ENCODE measurements around the gene NEU2.

Gene NEU2

DNA sequence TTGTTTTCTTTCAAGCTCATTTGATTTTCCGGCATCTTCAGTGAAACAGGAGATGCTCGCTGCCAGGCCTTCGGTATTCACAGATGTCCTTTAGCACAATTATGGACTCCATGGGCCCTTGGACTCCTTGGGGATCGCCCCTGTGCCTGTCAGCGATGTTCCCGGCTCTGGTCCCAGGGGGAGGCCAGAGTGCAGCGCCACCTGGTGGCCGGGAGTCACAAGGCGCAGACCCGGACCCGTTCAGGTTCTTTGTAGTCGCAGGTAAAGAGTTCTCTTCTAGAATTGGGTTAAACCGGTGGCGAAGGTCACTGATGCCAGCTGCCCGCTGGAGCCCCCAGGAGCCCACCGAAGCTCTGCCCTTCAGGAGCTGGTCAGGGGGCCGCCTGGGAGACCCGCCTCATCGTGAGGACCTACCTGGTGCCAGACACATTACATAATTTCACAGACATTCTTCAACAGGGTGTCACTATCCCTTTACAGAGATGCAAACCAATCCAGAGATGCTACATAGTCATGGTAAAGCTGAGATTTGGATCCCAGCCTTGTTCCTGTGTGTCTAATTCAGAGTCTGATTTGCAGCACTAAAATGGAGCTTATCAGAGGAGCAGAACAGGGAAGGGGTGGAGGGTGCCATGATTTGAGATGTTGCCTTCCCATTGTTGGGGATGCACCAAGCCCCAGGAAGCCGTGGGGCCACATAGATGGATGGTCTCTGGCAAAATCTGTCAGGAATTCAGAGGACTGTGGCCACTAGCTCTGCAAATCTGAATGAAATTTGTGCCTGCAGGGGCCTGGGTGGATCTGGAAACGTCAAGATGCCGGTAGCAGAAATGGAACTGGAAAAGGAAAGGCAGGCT is 21.7 kb downstream of the NEU2 start:
- Histone ChIP-seq H3K9ac (ENCODE audit: low read depth, low read length, poor library complexity, severe bottlenecking) (no peak overlapping the region), H3K4me2 (ENCODE audit: low read depth, low read length, poor library complexity, severe bottlenecking) (peak overlapping the region; percentile 33), H3K79me2 (ENCODE audit: insufficient read depth, low read length) (no peaks in the 10 kb centered on the region), H3K36me3 (ENCODE audit: insufficient read depth, low read length) (no peaks in the 10 kb centered on the region), H3K4me3 (ENCODE audit: low read length, poor library complexity, severe bottlenecking) (no peak overlapping the region), H3K9me2 (replicated peaks; ENCODE audit: low read depth, low read length) (no peaks in the 10 kb centered on the region), H2AFZ (ENCODE audit: low read length) (peak overlapping the region; percentile 41), H3K9me3 (ENCODE audit: insufficient read depth, low read depth, low read length) (no peaks in the 10 kb centered on the region), H3F3A (ENCODE audit: low read depth) (no peaks in the 10 kb centered on the region), H3K4me1 (ENCODE audit: insufficient read depth, low read length, poor library complexity, severe bottlenecking) (peaks cover 10% of the 10 kb centered on the region), H4K20me1 (ENCODE audit: insufficient read depth, low read length, poor library complexity, severe bottlenecking) (no peaks in the 10 kb centered on the region), H3K27me3 (ENCODE audit: insufficient read depth, low read length, poor library complexity, severe bottlenecking) (no peaks in the 10 kb centered on the region)
- TF ChIP-seq EZH2phosphoT487 (IDR thresholded peaks at IDR 0.05; ENCODE audit: borderline replicate concordance): no peak
- TF ChIP-seq, protein P1, sequence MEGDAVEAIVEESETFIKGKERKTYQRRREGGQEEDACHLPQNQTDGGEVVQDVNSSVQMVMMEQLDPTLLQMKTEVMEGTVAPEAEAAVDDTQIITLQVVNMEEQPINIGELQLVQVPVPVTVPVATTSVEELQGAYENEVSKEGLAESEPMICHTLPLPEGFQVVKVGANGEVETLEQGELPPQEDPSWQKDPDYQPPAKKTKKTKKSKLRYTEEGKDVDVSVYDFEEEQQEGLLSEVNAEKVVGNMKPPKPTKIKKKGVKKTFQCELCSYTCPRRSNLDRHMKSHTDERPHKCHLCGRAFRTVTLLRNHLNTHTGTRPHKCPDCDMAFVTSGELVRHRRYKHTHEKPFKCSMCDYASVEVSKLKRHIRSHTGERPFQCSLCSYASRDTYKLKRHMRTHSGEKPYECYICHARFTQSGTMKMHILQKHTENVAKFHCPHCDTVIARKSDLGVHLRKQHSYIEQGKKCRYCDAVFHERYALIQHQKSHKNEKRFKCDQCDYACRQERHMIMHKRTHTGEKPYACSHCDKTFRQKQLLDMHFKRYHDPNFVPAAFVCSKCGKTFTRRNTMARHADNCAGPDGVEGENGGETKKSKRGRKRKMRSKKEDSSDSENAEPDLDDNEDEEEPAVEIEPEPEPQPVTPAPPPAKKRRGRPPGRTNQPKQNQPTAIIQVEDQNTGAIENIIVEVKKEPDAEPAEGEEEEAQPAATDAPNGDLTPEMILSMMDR (conservative IDR thresholded peaks at IDR 0.05; ENCODE audit: low read length): peak; percentile 99

DNA sequence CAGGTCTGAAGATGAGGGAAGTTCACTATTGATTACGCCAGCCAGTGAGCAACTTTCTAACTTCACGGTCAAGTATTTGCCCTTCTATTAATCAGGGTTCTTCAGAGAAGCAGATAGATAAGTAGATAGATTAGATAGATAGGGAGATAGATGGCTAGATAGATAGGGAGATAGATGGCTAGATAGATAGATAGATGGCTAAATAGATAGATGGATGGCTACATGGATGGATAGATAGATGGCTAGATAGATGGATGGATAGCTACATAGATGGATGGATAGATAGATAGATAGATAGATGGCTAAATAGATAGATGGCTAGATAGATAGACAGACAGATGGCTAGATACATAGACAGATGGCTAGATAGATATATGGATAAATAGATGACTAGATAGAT is 22.9 kb downstream of the NEU2 start:
- TF ChIP-seq EZH2phosphoT487 (IDR thresholded peaks at IDR 0.05; ENCODE audit: borderline replicate concordance): no peak
- TF ChIP-seq, protein P1 (conservative IDR thresholded peaks at IDR 0.05; ENCODE audit: low read length): no peak

DNA sequence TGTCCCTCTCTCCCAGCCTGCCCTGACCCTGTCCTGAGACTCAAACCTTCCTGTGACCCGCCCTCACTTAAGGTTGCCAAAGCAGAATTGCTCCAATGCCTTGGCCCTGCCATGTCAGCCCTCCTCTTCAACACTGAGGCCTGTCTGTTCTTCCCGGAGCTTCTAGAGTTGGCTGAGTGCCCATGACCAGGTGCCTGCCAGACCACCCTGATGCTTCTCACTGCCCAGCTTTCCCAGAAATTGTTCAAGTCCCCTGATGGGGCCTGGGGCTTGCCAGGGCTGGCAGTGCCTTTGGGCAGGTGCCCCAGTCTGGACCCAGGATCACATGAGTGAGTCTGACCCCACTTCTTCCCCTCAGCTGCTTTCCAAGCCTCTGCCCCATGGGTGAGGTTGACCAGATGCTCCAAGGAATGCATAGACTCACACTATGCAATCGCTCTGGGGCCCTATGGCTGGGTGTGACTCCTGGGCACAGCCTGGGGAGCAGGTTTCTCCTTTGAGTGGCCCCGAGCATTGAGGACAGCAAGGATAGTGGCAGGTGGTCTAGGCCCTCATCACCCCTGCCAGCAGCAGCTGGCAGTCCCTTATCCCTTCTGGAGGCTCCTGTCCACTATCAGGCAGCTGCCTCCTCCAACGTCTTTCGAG is 24.6 kb downstream of the NEU2 start:
- Histone ChIP-seq H3K27me3 (ENCODE audit: insufficient read depth, low read length, poor library complexity, severe bottlenecking) (no peaks in the 10 kb centered on the region), H3K4me2 (ENCODE audit: low read depth, low read length, poor library complexity, severe bottlenecking) (no peak overlapping the region), H3K36me3 (ENCODE audit: insufficient read depth, low read length) (no peaks in the 10 kb centered on the region), H4K20me1 (ENCODE audit: insufficient read depth, low read length, poor library complexity, severe bottlenecking) (peaks cover 17% of the 10 kb centered on the region), H3K9me2 (replicated peaks; ENCODE audit: low read depth, low read length) (no peaks in the 10 kb centered on the region), H2AFZ (ENCODE audit: low read length) (no peak overlapping the region), H3K4me3 (ENCODE audit: low read length, poor library complexity, severe bottlenecking) (no peak overlapping the region), H3K9ac (ENCODE audit: low read depth, low read length, poor library complexity, severe bottlenecking) (no peak overlapping the region), H3K79me2 (ENCODE audit: insufficient read depth, low read length) (peaks cover 19% of the 10 kb centered on the region), H3K9me3 (ENCODE audit: insufficient read depth, low read depth, low read length) (no peaks in the 10 kb centered on the region), H3F3A (ENCODE audit: low read depth) (no peaks in the 10 kb centered on the region), H3K4me1 (ENCODE audit: insufficient read depth, low read length, poor library complexity, severe bottlenecking) (peaks cover 18% of the 10 kb centered on the region)
- TF ChIP-seq EZH2phosphoT487 (IDR thresholded peaks at IDR 0.05; ENCODE audit: borderline replicate concordance): no peak
- TF ChIP-seq, protein P1 (conservative IDR thresholded peaks at IDR 0.05; ENCODE audit: low read length): no peak

More for the DNA sequence above, 22.9 kb downstream of the NEU2 start:
- no peaks in the 10 kb centered on the region for H4K20me1 ChIP-seq (ENCODE audit: insufficient read depth, low read length, poor library complexity, severe bottlenecking)
- H3K27me3 ChIP-seq (ENCODE audit: insufficient read depth, low read length, poor library complexity, severe bottlenecking): no peaks in the 10 kb centered on the region
- H3K9me3 ChIP-seq (ENCODE audit: insufficient read depth, low read depth, low read length): no peaks in the 10 kb centered on the region
- no peak overlapping the region for H3K9ac ChIP-seq (ENCODE audit: low read depth, low read length, poor library complexity, severe bottlenecking)
- H3K79me2 ChIP-seq (ENCODE audit: insufficient read depth, low read length): peaks cover 2% of the 10 kb centered on the region
- no peak overlapping the region for H2AFZ ChIP-seq (ENCODE audit: low read length)
- H3K9me2 ChIP-seq (replicated peaks; ENCODE audit: low read depth, low read length): no peaks in the 10 kb centered on the region
- no peaks in the 10 kb centered on the region for H3K36me3 ChIP-seq (ENCODE audit: insufficient read depth, low read length)
- no peak overlapping the region for H3K4me2 ChIP-seq (ENCODE audit: low read depth, low read length, poor library complexity, severe bottlenecking)
- H3F3A ChIP-seq (ENCODE audit: low read depth): no peaks in the 10 kb centered on the region
- H3K4me3 ChIP-seq (ENCODE audit: low read length, poor library complexity, severe bottlenecking): no peak overlapping the region
- peaks cover 17% of the 10 kb centered on the region for H3K4me1 ChIP-seq (ENCODE audit: insufficient read depth, low read length, poor library complexity, severe bottlenecking)

All from Loucy (cell line).